ENCODE measurements around the gene DOCK2.

DOCK2 gene

GRCh38 chr5:170076211-170076610 lies 439.1 kb downstream of the DOCK2 start:
- Histone ChIP-seq H3K4me1 (ENCODE audit: control insufficient read depth, low read length) (no peaks in the 10 kb centered on the region), H3K27ac (ENCODE audit: low read depth, low read length) (no peak overlapping the region), H3K4me3 (ENCODE audit: low read length) (no peak overlapping the region), H3K4me2 (ENCODE audit: low read length) (no peak overlapping the region), H4K20me1 (ENCODE audit: control insufficient read depth, insufficient read depth, low read depth, low read length) (no peaks in the 10 kb centered on the region), H3K79me2 (ENCODE audit: control insufficient read depth, low read length) (no peaks in the 10 kb centered on the region), H3K36me3 (ENCODE audit: control insufficient read depth, low read length) (peaks cover 76% of the 10 kb centered on the region), H3K9me2 (replicated peaks; ENCODE audit: control insufficient read depth, low read length) (no peaks in the 10 kb centered on the region), H3K27me3 (ENCODE audit: control insufficient read depth, low read length) (no peaks in the 10 kb centered on the region), H3K9me3 (ENCODE audit: control insufficient read depth, insufficient read depth, low read length) (no peaks in the 10 kb centered on the region), H3F3A (ENCODE audit: control insufficient read depth, insufficient read depth) (0 out of 2 replicates have a peak, but pooled peaks cover 4% of the 10 kb centered on the region)
- TF ChIP-seq, protein P1, sequence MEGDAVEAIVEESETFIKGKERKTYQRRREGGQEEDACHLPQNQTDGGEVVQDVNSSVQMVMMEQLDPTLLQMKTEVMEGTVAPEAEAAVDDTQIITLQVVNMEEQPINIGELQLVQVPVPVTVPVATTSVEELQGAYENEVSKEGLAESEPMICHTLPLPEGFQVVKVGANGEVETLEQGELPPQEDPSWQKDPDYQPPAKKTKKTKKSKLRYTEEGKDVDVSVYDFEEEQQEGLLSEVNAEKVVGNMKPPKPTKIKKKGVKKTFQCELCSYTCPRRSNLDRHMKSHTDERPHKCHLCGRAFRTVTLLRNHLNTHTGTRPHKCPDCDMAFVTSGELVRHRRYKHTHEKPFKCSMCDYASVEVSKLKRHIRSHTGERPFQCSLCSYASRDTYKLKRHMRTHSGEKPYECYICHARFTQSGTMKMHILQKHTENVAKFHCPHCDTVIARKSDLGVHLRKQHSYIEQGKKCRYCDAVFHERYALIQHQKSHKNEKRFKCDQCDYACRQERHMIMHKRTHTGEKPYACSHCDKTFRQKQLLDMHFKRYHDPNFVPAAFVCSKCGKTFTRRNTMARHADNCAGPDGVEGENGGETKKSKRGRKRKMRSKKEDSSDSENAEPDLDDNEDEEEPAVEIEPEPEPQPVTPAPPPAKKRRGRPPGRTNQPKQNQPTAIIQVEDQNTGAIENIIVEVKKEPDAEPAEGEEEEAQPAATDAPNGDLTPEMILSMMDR (IDR thresholded peaks at IDR 0.05; ENCODE audit: low read depth, low read length, poor library complexity, severe bottlenecking) = no peak
- no peak for TF ChIP-seq EZH2phosphoT487 (IDR thresholded peaks at IDR 0.05; ENCODE audit: borderline replicate concordance, low read length)

- no peak overlapping the region for H3K27ac ChIP-seq (ENCODE audit: low read depth, low read length)
- H3K4me1 ChIP-seq (ENCODE audit: control insufficient read depth, low read length) = no peaks in the 10 kb centered on the region
- H3K4me2 ChIP-seq (ENCODE audit: low read length) = no peak overlapping the region
- no peak overlapping the region for H3K4me3 ChIP-seq (ENCODE audit: low read length)
- no peaks in the 10 kb centered on the region for H3K9me3 ChIP-seq (ENCODE audit: control insufficient read depth, insufficient read depth, low read length)
- H4K20me1 ChIP-seq (ENCODE audit: control insufficient read depth, insufficient read depth, low read depth, low read length) = no peaks in the 10 kb centered on the region
- peaks cover 76% of the 10 kb centered on the region for H3K36me3 ChIP-seq (ENCODE audit: control insufficient read depth, low read length)
- no peaks in the 10 kb centered on the region for H3K27me3 ChIP-seq (ENCODE audit: control insufficient read depth, low read length)
- 0 out of 2 replicates have a peak, but pooled peaks cover 1% of the 10 kb centered on the region for H3F3A ChIP-seq (ENCODE audit: control insufficient read depth, insufficient read depth)
- no peaks in the 10 kb centered on the region for H3K79me2 ChIP-seq (ENCODE audit: control insufficient read depth, low read length)
- TF ChIP-seq, protein P1 (IDR thresholded peaks at IDR 0.05; ENCODE audit: low read depth, low read length, poor library complexity, severe bottlenecking) = no peak
- TF ChIP-seq EZH2phosphoT487 (IDR thresholded peaks at IDR 0.05; ENCODE audit: borderline replicate concordance, low read length) = no peak
- no peaks in the 10 kb centered on the region for H3K9me2 ChIP-seq (replicated peaks; ENCODE audit: control insufficient read depth, low read length)
Measured at GRCh38 chr5:170076739-170077138, 439.7 kb downstream of the DOCK2 start.

DNA sequence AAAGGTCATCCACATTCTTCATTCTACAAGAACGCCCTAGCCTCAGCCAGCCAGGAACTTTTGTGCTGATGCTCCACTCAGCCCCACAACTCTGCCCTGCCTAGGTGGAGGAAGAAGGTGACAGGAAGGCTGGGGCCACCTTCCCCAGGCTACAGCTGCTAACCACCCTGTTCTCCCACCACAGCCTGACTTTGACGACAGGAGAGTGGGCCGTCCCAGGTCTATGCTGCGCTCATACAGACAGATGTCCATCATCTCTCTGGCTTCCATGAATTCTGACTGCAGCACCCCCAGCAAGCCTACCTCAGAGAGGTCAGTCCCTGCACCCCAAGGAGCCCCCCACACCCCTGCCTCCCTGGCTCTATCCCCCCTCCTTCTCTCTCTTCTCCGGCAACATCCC lies 440.5 kb downstream of the DOCK2 start:
- Histone ChIP-seq H3K9me2 (replicated peaks; ENCODE audit: control insufficient read depth, low read length) (no peaks in the 10 kb centered on the region), H3K36me3 (ENCODE audit: control insufficient read depth, low read length) (peaks cover 80% of the 10 kb centered on the region), H3K9me3 (ENCODE audit: control insufficient read depth, insufficient read depth, low read length) (no peaks in the 10 kb centered on the region), H3K4me3 (ENCODE audit: low read length) (no peak overlapping the region), H3K4me2 (ENCODE audit: low read length) (no peak overlapping the region), H3K27me3 (ENCODE audit: control insufficient read depth, low read length) (no peaks in the 10 kb centered on the region), H4K20me1 (ENCODE audit: control insufficient read depth, insufficient read depth, low read depth, low read length) (no peaks in the 10 kb centered on the region), H3K79me2 (ENCODE audit: control insufficient read depth, low read length) (no peaks in the 10 kb centered on the region), H3K27ac (ENCODE audit: low read depth, low read length) (no peak overlapping the region), H3F3A (ENCODE audit: control insufficient read depth, insufficient read depth) (no peaks in the 10 kb centered on the region), H3K4me1 (ENCODE audit: control insufficient read depth, low read length) (no peaks in the 10 kb centered on the region)
- TF ChIP-seq EZH2phosphoT487 (IDR thresholded peaks at IDR 0.05; ENCODE audit: borderline replicate concordance, low read length) = no peak
- TF ChIP-seq, protein P1 (IDR thresholded peaks at IDR 0.05; ENCODE audit: low read depth, low read length, poor library complexity, severe bottlenecking) = no peak

All from DOHH2 (cell line).